ENCODE measurements around the gene KLHL14.
"Not testable (repeated sequence)": the region's sequence is repeated elsewhere in the genome, so short reads cannot be mapped to it uniquely, and the experiment has no call there.

Gene KLHL14

GRCh38 chr18:32772581-32773381 is at the start of gene KLHL14:
TSS of gene KLHL14 (minus strand) at chr18:32773023. CDS start at chr18:32770591, 2,432 bp downstream.
- no peak for DNase-seq

GRCh38 chr18:32822197-32822596 is 49.4 kb upstream of the KLHL14 start:
- no peak for DNase-seq

- no peak for DNase-seq
These were observed 43.1 kb upstream of the KLHL14 start for GRCh38 chr18:32815881-32816280.

GRCh38 chr18:32812342-32812741 is 39.5 kb upstream of the KLHL14 start:
- DNase-seq = no peak

GRCh38 chr18:32810314-32810713 is 37.5 kb upstream of the KLHL14 start:
- DNase-seq = no peak

GRCh38 chr18:32805354-32805753 is 32.5 kb upstream of the KLHL14 start:
- no peak for DNase-seq

- DNase-seq = no peak
These were observed 31.5 kb upstream of the KLHL14 start for GRCh38 chr18:32804134-32804888.

- no peak for DNase-seq
These were observed 30.7 kb upstream of the KLHL14 start for GRCh38 chr18:32803568-32803967.

GRCh38 chr18:32802591-32803451 is 30.0 kb upstream of the KLHL14 start:
- no peak for DNase-seq

- no peak for DNase-seq
These were observed 28.4 kb upstream of the KLHL14 start for GRCh38 chr18:32801228-32801627.

- DNase-seq = no peak
These were observed 25.6 kb upstream of the KLHL14 start for GRCh38 chr18:32798209-32798960.

- not testable (repeated sequence) for DNase-seq
These were observed 21.8 kb upstream of the KLHL14 start for GRCh38 chr18:32794667-32795066.

- DNase-seq = no peak
These were observed 6.2 kb upstream of the KLHL14 start for GRCh38 chr18:32779010-32779409.

- no peak for DNase-seq
These were observed 4.2 kb upstream of the KLHL14 start for GRCh38 chr18:32777049-32777448.

- DNase-seq = no peak
These were observed 3.7 kb upstream of the KLHL14 start for GRCh38 chr18:32776561-32776960.

- DNase-seq = no peak
These were observed 2.8 kb upstream of the KLHL14 start for GRCh38 chr18:32775628-32776027.

GRCh38 chr18:32773382-32773712 is 524 bp upstream of the KLHL14 start:
- DNase-seq = no peak

GRCh38 chr18:32771871-32772580 is 797 bp downstream of the KLHL14 start:
- DNase-seq = no peak

GRCh38 chr18:32771169-32771751 is 1.6 kb downstream of the KLHL14 start:
- DNase-seq = no peak

GRCh38 chr18:32770666-32771168 is 2.1 kb downstream of the KLHL14 start:
- DNase-seq = no peak

- no peak for DNase-seq
These were observed 2.7 kb downstream of the KLHL14 start for GRCh38 chr18:32770054-32770665.
